Stimulated activated CD4-positive, alpha-beta T cell treated with anti-CD3 and anti-CD28 coated beads, Interleukin-12 subunit alpha, Interleukin-12 subunit beta, amount 100 ng/mL, for 24 hours (primary cell): Measurements from ENCODE around the gene MBD5.

Experiments
- DNase-seq, 2 experiments: peaks; one replicate each; pipeline ENCODE4 v3.0.0-alpha.2; 2020; ENCODE audit warnings: low read depth in 2 of 2

MBD5 gene

GRCh38 chr2:148221166-148221565 lies 200.3 kb downstream of the MBD5 start:
- no peak for DNase-seq

GRCh38 chr2:148221926-148222325 lies 201.0 kb downstream of the MBD5 start:
- no peak for DNase-seq

GRCh38 chr2:148231858-148232257 lies 211.0 kb downstream of the MBD5 start:
- no peak for DNase-seq

- DNase-seq = no peak
These were observed 213.3 kb downstream of the MBD5 start for GRCh38 chr2:148234143-148234542.

- no peak for DNase-seq
These were observed 217.0 kb downstream of the MBD5 start for GRCh38 chr2:148237911-148238310.

GRCh38 chr2:148238561-148238960 lies 217.7 kb downstream of the MBD5 start:
- DNase-seq = no peak

GRCh38 chr2:148240838-148241237 lies 219.9 kb downstream of the MBD5 start:
- no peak for DNase-seq

GRCh38 chr2:148244593-148245292 lies 223.9 kb downstream of the MBD5 start:
- no peak for DNase-seq

GRCh38 chr2:148251993-148252392 lies 231.1 kb downstream of the MBD5 start:
- no peak for DNase-seq

GRCh38 chr2:148252646-148253045 lies 231.8 kb downstream of the MBD5 start:
- DNase-seq = no peak

- DNase-seq = no peak
These were observed 232.8 kb downstream of the MBD5 start for GRCh38 chr2:148253685-148254084.

- no peak for DNase-seq
These were observed 235.0 kb downstream of the MBD5 start for GRCh38 chr2:148255929-148256328.

GRCh38 chr2:148257276-148257675 lies 236.4 kb downstream of the MBD5 start:
- no peak for DNase-seq

GRCh38 chr2:148258124-148258523 lies 237.2 kb downstream of the MBD5 start:
- DNase-seq = no peak

GRCh38 chr2:148259674-148260073 lies 238.8 kb downstream of the MBD5 start:
- DNase-seq = no peak

GRCh38 chr2:148263890-148264289 lies 243.0 kb downstream of the MBD5 start:
- DNase-seq = no peak

GRCh38 chr2:148273158-148273691 lies 252.3 kb downstream of the MBD5 start:
- no peak for DNase-seq

GRCh38 chr2:148279216-148279615 lies 258.3 kb downstream of the MBD5 start:
- no peak for DNase-seq

GRCh38 chr2:148282201-148282600 lies 261.3 kb downstream of the MBD5 start:
- DNase-seq = no peak

- DNase-seq = no peak
These were observed 271.5 kb downstream of the MBD5 start for GRCh38 chr2:148292431-148292830.

GRCh38 chr2:148298196-148298595 lies 277.3 kb downstream of the MBD5 start:
- DNase-seq = no peak

- DNase-seq = no peak
These were observed 278.7 kb downstream of the MBD5 start for GRCh38 chr2:148299616-148300015.

- no peak for DNase-seq
These were observed 279.7 kb downstream of the MBD5 start for GRCh38 chr2:148300544-148300943.

- no peak for DNase-seq
These were observed 280.5 kb downstream of the MBD5 start for GRCh38 chr2:148301362-148301761.
